GM19099 (cell line): ENCODE data around the gene ENOX2.

Source experiments
- POLR2A ChIP-seq: IDR thresholded peaks from 3 replicates; pipeline ENCODE4 v1.6.1; 2011; ENCODE audit warnings: low read depth; ENCODE audit not compliant: insufficient read length; ENCODE audit errors: extremely low read depth

Gene ENOX2

DNA sequence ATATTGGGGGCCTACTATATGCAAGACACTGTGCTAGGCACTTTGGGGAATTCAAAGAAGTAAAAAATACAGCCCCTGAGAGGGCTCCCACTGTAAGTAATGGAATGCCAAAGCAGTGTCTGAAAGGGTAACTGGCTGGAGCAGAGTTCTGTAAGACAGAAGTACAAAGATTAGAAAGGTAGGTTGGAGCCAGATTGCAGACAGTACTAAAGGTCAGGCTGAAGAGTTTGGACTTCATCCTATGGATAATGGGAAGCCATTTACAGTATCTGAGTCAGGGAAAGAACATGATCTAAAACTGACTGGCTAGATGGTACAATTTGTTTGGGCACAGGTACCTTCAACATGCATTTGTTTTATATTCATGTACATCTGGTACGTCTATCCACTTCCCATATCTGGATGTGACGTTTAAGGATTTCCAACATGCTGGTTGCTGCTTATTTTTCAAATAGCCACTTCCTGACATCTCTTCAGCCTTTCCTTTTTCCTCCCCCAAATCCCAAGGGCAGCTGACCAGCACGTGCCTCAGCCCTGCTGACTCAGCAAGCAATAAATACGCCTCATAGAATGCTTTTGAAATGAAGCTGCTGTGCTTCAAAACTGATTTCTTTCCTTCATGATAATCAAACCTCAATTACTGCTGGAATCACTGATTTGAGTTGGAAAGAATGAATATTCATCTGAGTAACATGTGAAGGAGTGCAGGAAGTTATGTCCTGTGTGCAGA, 9.5 kb downstream of the ENOX2 start:
- TF ChIP-seq POLR2A: no peak

DNA sequence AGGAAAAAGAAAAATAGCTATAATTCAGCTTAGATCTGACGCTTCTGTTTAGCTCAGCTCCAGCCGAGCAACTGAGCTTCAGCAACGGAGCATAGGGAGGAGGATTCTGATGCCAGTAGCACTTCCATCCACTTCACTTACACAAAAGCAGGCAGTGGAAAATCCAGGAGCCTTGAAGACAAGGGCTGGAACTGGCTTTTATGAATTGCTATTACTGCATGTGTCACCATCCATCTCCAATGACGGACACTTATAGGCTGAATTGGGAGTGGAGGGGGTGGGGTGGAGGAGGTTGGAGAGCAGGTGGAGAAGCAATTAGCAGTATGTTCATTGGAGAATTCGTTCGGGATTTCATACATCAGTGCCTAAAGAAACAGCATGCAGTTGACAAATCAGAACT, 15.6 kb downstream of the ENOX2 start:
- no peak for TF ChIP-seq POLR2A

DNA sequence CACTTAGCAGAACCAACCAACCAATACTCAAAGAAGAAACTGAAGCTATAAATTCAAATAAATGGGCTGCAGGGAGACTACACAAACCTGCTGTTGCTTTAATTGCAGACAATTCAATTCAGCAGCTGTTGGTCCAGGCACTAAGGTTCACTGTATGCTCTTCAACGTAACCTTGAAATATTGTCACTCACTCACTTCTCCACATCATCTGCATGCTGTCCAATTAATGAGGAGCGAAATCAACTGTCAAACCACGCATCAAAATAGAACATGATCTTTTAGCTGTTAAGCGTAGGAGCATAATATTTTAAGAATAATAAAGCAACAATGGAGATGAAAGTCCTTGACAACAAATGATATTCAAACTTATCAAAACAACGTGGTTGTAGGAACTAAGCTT, 17.0 kb downstream of the ENOX2 start:
- no peak for TF ChIP-seq POLR2A

DNA sequence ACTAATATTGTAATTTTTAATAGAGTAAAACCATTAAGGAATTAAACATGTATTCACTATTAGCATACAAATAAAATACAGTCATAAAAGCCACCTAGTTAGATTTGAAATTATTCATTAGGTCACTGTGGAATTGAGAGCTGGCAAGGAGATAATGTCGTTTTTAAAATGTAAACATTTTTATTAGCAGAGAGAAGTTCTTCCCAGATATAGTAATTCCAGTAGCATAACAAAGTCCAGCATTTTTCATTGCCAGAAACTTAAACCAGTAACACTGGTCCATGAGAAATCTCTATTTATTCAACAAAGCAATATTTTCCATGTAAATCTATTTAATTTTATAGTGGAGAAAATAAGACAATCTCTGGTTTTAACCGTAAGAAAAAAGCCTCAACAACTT, 17.5 kb downstream of the ENOX2 start:
- no peak for TF ChIP-seq POLR2A

DNA sequence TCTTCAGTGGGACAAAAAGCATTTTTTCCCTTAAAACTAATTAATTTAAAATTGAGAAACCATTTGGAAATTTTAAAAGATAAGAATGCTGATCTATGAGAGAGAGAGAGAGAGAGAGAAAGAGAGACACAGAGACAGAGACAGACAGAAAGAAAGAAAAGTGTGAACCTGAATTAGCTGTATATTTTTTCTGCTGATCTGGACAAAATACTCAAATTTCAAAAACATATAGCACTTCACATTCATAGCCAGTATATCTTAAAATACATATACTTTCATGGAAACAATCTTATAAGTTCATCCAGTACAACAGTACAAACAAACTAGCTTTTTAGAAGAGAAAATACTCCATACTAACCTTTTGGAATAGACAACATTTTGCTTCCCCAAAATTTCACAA, 18.4 kb downstream of the ENOX2 start:
- TF ChIP-seq POLR2A: no peak

DNA sequence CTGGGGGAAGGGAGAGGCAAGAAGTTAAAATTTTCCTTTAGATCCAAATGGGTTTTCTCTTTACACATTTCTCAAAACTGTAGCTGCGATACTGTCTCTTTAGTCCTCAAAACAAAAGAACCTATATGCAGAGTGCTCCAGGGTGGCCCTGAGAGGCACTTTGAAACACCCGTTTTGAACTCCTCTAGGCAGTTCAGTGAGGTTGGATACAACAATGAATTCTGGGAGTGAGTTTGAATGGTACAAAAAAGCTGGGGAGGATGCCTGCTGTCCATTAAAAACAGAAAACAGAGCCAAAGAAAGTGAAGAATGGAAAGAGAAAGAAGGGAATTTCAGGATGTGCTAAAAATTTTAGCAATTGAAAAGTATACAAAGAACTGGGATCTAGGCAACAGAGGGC, 23.1 kb downstream of the ENOX2 start:
- TF ChIP-seq POLR2A: no peak

DNA sequence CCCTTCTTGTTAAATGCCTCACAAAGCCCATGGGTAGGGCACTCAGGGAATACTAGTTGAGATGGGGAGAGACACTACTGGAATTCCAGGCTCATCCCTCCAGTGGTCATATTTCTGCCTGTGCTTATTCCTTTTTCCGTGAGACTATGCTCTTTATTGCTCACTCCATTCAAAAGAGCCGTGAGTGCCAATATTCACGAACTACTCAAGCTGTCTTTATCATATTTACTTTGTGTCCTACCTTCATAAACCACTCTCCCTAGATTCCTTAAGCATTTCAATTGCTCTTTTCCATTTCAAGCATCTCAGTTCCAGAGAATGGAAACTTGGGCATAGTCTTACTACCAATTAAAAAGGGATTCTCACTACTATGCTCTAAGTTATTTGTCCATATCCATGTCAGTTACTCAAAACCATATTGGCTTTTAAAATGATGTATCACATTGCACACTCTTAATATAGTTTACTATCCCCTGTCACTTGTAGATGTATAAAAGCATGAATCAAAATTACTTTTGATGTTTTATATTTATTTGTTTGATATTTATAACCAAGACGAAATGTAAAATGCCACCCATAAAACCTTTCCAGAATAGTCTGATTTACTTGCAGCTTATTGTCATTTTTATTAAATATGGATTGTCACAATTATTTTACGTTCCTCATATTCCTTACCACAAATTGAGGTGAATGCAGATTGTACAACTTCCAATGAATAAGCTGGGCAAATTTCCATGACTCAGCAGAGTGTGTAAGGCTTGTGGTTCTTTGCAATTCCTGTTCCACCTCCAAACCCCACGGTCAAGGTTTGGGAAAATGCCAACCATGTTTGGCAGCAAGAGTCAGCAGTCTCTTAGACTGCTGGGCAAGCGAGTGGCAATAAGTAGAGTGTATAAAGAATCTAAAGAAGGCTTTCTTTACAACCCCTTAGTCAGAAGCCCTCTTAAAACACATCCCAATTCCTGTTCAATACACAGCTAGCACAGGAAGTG, 24.4 kb downstream of the ENOX2 start:
- no peak for TF ChIP-seq POLR2A

DNA sequence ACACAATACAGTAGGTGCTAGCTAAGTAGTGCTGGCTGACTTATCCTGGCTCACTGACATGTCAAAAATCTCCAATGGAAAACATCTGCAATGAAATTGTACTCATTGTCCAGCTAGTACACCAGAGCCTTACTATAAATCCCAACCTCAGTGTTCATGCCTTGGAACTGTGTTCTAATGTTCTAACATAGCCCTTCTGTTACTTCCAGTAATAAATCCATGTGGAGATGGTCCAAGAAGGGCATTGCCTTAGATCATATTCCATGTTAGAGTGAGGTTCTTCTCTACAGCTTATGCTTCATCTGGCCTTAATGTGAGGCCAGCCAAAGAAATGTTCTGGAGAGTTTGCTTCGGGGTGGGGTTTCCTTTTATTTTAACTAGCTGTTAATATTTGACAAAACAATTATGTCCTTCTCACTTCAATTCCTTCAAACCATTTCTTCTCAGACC, 25.1 kb downstream of the ENOX2 start:
- no peak for TF ChIP-seq POLR2A

DNA sequence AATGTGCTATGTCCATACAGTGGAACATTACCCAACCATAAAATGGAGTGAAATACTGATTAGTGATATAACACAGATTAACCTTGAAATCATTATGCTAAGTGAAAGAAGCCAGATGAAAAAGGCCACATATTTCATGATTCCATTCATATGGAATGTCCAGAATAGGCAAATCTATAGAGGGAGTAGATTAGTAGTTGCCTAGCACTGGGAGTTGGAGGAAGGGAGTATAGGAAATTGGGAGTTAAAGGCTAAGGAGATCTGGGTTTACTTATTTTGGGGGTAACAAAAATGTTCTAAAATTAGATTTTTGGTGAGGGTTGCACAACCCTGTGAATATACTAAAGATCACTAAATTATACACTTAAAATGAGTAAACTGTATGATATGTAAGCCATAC, 26.8 kb downstream of the ENOX2 start:
- no peak for TF ChIP-seq POLR2A

DNA sequence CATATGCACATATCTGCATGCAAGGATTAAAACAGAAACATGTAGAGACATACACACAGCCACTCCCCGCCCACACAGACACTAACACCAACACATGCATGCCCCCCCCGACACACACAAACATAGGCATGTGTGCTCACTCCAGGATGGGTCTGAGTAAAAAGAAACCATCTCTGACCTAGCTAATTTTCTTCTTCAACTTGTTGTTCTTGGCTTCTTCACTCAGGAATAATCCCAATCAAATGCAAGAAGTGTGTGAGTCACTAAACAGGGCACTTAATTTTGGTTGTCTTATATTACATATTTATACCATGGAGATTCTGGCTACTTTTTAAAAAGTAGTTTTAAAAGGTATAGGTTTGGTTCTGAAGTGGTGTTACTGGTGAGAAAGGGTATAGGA, 28.3 kb downstream of the ENOX2 start:
- no peak for TF ChIP-seq POLR2A

DNA sequence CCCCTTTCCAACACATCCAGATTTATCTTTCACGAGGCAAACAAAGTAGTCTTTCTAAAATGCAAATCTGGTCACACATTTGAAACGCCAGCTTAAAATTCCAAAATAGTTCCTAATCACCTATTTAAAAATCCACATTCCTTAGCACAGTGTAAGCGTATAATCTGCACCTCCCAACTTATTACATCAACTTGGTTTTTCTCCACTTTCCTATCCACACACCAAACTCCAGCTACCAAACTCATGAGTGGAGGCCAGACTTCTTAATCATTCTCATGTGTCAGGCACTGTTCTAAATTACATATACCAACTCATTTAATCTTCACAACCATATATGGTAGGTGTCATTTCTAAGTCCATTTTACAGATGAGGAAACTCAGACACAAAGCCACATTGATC, 33.8 kb downstream of the ENOX2 start:
- TF ChIP-seq POLR2A: no peak

DNA sequence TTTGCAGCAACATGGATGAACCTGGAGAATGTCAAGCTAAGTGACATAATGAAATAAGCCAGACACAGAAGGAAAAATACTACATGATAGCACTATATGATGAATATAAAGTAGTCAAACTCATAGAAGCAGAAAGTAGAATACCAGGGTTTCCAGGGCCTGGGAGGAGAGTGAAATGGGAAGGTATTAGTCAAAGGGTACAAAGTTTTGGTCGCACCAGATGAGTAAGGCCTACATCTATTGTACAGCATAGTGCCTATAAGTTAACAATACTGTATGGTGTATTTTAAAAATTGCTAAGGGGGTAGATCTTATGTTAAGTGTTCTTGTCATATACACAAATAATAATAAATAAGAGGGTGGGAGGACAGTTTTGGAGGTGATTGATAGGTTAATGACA, 41.5 kb downstream of the ENOX2 start:
- no peak for TF ChIP-seq POLR2A

DNA sequence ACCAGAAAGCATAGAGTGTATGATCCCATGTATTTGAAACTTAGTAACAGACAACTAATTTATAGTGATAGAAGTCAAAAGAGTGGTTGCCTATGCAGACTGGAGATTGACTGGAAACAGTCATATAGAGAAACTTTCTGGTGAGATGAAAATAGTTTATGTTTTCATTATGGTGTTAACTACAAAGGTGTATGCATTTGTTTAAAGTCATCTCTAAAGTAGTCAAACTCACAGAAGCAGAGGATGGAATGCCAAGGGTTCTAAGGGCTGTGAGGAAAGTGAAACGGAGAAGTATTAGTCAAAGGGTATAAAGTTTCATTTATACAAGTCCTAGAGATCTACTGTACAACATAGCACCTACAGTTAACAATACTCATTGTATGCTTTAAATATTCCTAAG, 45.8 kb downstream of the ENOX2 start:
- no peak for TF ChIP-seq POLR2A

DNA sequence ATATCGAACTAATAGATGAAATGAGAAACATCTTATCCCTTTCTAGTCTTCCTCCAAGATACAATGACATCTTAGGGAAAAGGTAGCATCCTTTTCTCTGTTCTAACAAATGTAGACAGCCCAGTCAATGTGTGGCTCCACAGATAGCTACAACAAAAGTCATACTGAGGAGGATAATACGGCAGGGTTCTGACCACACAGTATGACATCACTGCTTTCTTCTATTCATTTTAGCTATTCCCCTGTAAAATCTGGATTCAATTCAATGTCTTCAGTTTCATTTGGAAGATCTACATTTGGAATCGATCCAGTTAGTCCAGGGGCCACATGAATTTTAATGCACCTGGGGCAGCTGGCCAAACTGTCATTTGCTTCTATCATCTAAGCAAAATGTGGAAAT, 51.4 kb downstream of the ENOX2 start:
- no peak for TF ChIP-seq POLR2A

DNA sequence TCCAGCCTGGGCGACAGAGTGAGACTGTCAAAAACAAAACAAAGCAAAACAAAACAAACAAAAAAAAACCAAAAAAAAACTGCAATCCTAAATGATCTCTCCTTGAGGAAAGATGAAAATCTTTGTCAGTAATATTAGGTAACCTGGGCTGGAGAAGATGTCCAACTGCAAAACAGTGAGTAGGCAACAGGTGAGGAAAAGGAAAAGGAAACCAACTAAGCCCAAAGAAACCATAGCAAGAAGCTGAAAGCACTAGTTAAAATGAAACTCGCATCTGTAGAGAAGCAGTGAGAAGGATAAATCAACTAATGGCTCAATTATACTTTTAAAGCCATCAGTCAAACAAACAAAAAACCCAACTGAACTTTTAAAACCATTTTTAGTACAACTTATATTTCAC, 54.2 kb downstream of the ENOX2 start:
- TF ChIP-seq POLR2A: no peak

DNA sequence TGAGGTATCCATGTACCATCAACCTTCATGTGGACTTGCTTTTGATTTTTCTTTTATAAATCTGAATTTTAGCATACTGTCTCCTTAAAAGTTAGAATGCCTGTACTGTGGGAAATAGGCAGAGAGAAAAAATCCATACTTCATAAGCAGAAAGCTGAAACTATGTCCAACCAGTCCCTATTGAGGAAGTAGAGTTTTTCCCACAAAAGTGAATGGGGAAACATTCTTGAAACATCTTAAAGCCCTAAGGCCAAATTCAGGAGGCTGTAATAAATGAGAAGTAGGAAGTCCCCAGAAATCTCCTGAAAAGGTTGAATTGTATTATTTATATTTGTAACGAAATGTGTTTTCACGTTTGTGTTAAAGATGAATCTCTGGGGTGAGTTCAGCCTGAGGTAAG, 56.3 kb downstream of the ENOX2 start:
- TF ChIP-seq POLR2A: no peak
